Measurements from ENCODE around the gene GDPGP1. TPM values are rescaled to one million over a fixed set of nuclear protein-coding genes. Genes with fewer than 3 reads are reported as not detected.

The GDPGP1 gene
- total and polyA plus RNA-seq, 2 experiments from 2014 or later = 0.61 to 3.8 TPM

- Mint-ChIP-seq H3K4me1 (peaks cover 16% of the 10 kb centered on the region), H3K36me3 (ENCODE audit: low read depth) (peaks cover 6% of the 10 kb centered on the region; the same call in 2 of the 3 replicates), H3K27ac (peak overlapping the region; percentile 52; the same call in 1 of the 2 replicates), H3K4me3 (no peak overlapping the region), H3K9me3 (no peaks in the 10 kb centered on the region), H3K27me3 (ENCODE audit: insufficient read depth, low read depth, poor library complexity) (peaks cover 13% of the 10 kb centered on the region)
- Histone ChIP-seq H3K36me3 (ENCODE audit: insufficient read depth) (0 out of 2 replicates have a peak, but pooled peaks cover 3% of the 10 kb centered on the region), H3K4me3 (no peak overlapping the region), H3K79me2 (replicated peaks; ENCODE audit: insufficient read depth) (peaks cover 31% of the 10 kb centered on the region), H3K4me1 (ENCODE audit: insufficient read depth) (no peaks in the 10 kb centered on the region), H3F3A (replicated peaks; ENCODE audit: low read depth) (no peaks in the 10 kb centered on the region), H3K9me2 (ENCODE audit: insufficient read depth) (no peaks in the 10 kb centered on the region), H2AFZ (no peak overlapping the region), H3K27me3 (ENCODE audit: insufficient read depth) (no peaks in the 10 kb centered on the region), H3K4me2 (no peak overlapping the region), H3K27ac (ENCODE audit: low read depth) (peak overlapping the region; percentile 78), H4K20me1 (replicated peaks; ENCODE audit: insufficient read depth) (peaks cover 13% of the 10 kb centered on the region)
- peak; percentile 30 for ATAC-seq
- no peak for DNase-seq (ENCODE audit: low spot score)
- TF ChIP-seq NANOG (IDR thresholded peaks at IDR 0.05; ENCODE audit: borderline replicate concordance) (no peak), ZNF331 (CRISPR knock-in tag; IDR thresholded peaks at IDR 0.05; ENCODE audit: low read depth) (no peak), STAT1 (IDR thresholded peaks at IDR 0.05; ENCODE audit: unreplicated experiment) (no peak), EZH2 (IDR thresholded peaks at IDR 0.05; ENCODE audit: low read depth, unreplicated experiment) (no peak), ETS1 (IDR thresholded peaks at IDR 0.05) (no peak)
These were observed 20.7 kb upstream of the GDPGP1 start for GRCh38 chr15:90213122-90213817.

- H3K36me3 ChIP-seq (ENCODE audit: insufficient read depth) = 0 out of 2 replicates have a peak, but pooled peaks cover 3% of the 10 kb centered on the region
These were observed 20.2 kb upstream of the GDPGP1 start for GRCh38 chr15:90213818-90214204.

More at GRCh38 chr15:90213818-90214204, 20.2 kb upstream of the GDPGP1 start:
- Mint-ChIP-seq H3K4me3 (no peak overlapping the region), H3K27ac (no peak overlapping the region; the same call in 1 of the 2 replicates), H3K4me1 (peaks cover 19% of the 10 kb centered on the region), H3K9me3 (no peaks in the 10 kb centered on the region), H3K27me3 (ENCODE audit: insufficient read depth, low read depth, poor library complexity) (peaks cover 13% of the 10 kb centered on the region), H3K36me3 (ENCODE audit: low read depth) (peaks cover 6% of the 10 kb centered on the region; the same call in 2 of the 3 replicates)
- no peak for TF ChIP-seq EZH2 (IDR thresholded peaks at IDR 0.05; ENCODE audit: low read depth, unreplicated experiment)
- TF ChIP-seq CREB1 (CRISPR knock-in tag; IDR thresholded peaks at IDR 0.05; ENCODE audit: low read depth) = no peak
- TF ChIP-seq ETS1 (IDR thresholded peaks at IDR 0.05) = no peak
- no peak for TF ChIP-seq STAT1 (IDR thresholded peaks at IDR 0.05; ENCODE audit: unreplicated experiment)
- TF ChIP-seq ZNF114 (CRISPR knock-in tag; IDR thresholded peaks at IDR 0.05) = no peak
- no peak for TF ChIP-seq REST (IDR thresholded peaks at IDR 0.05; ENCODE audit: unreplicated experiment)
- peaks cover 13% of the 10 kb centered on the region for H4K20me1 ChIP-seq (replicated peaks; ENCODE audit: insufficient read depth)
- H3K4me3 ChIP-seq = no peak overlapping the region
- DNase-seq (ENCODE audit: low spot score) (no peak), ATAC-seq (no peak)
- H3K4me2 ChIP-seq = no peak overlapping the region
- no peak overlapping the region for H2AFZ ChIP-seq
- H3K79me2 ChIP-seq (replicated peaks; ENCODE audit: insufficient read depth) = peaks cover 26% of the 10 kb centered on the region
- H3K9me2 ChIP-seq (ENCODE audit: insufficient read depth) = no peaks in the 10 kb centered on the region
- H3K4me1 ChIP-seq (ENCODE audit: insufficient read depth) = no peaks in the 10 kb centered on the region; the same call in 1 of the 2 replicates
- H3K27ac ChIP-seq (ENCODE audit: low read depth) = peak overlapping the region; percentile 78; the same call in 1 of the 2 replicates
- H3K27me3 ChIP-seq (ENCODE audit: insufficient read depth) = no peaks in the 10 kb centered on the region
- no peaks in the 10 kb centered on the region for H3F3A ChIP-seq (replicated peaks; ENCODE audit: low read depth)
